ENCODE results near the gene CMYA5. TPM values are rescaled to one million over a fixed set of nuclear protein-coding genes. Genes with fewer than 3 reads are reported as not detected.

CMYA5 gene
- total RNA-seq, 1 experiment from 2014 or later: 0.15 TPM

DNA sequence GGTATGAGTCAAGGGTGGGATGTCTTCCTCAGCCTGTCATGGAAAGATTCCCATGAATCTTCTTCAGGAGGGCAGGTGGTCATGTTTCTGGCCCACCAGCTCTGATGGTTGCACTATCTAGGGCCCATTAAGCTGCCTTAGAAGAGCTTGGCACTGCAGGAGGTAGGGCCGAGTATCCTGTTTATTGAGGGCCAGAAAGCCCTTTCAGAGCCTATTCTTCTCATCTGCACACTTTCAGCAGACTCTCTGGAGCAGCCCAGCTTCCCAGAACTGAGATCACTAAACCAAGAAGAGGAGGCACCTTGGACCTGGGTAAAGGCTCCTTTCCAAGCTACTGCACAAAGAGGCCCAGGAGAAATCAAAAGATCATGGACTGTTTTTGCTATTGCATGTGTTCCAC lies 154.9 kb downstream of the CMYA5 start:
- intact Hi-C loops (cut with micrococcal nuclease): no loop called here
- TF ChIP-seq CTCF (conservative IDR thresholded peaks at IDR 0.05; ENCODE audit: low read depth, low read length) (no peak), EZH2phosphoT487 (IDR thresholded peaks at IDR 0.05; ENCODE audit: borderline replicate concordance, low read length) (no peak), EZH2 (IDR thresholded peaks at IDR 0.05; ENCODE audit: low read length, unreplicated experiment) (no peak)
- POLR2A ChIA-PET (ENCODE audit: unreplicated experiment): no interaction called here

DNA sequence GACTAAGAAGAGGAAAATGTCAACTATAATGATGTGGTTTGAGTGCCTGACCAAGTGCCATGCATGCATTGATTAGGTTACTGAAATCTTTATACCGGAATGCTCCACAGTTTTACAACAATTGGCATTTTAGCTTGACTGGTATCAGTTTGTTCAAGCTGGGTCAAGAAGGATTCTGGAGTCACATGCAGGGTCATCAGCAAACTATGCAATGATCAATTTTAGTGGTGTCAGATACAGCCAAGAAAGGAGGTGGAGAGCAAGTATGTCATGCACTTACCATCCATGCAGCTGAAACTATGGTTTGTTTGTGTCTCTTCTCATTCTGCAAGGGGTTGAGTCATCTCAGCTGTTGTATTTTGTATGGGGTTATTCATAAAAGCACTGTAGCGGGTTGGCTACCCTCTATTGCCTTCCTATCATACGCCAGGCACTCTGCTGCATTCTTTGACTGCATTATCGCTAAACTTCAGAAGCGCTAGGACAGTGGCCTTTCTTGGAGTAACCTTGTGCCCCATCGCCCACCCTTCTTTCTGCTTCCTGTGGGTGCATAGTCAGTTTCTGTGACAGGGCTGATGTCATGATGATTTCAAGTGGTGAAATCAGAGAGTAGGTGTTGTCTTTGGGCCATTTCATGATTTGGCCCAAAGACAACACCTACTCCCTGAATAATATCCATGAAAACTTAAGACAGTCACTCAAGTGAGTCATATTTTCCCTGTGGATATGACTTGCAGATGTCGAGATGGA lies 156.0 kb downstream of the CMYA5 start:
- no peak overlapping the region for H3K4me2 ChIP-seq (ENCODE audit: low read length)
- H3K79me2 ChIP-seq (ENCODE audit: low read length): no peaks in the 10 kb centered on the region
- POLR2A ChIA-PET (ENCODE audit: unreplicated experiment): no interaction called here
- BruUV-seq (replicated peaks): no TSS peak
- H3K27ac ChIP-seq (ENCODE audit: low read length): no peak overlapping the region
- intact Hi-C loops (cut with micrococcal nuclease): no loop called here
- no peak for ATAC-seq
- no peak overlapping the region for H3K9ac ChIP-seq (ENCODE audit: low read length)
- H3K9me2 ChIP-seq (replicated peaks; ENCODE audit: low read length): no peaks in the 10 kb centered on the region
- peak; percentile 25 for DNase-seq
- H3K36me3 ChIP-seq (ENCODE audit: low read depth, low read length): no peaks in the 10 kb centered on the region
- H3K4me3 ChIP-seq (ENCODE audit: low read length): no peak overlapping the region
- no peak for TF ChIP-seq EZH2 (IDR thresholded peaks at IDR 0.05; ENCODE audit: low read length, unreplicated experiment)
- TF ChIP-seq EZH2phosphoT487 (IDR thresholded peaks at IDR 0.05; ENCODE audit: borderline replicate concordance, low read length): no peak
- no peak for TF ChIP-seq CTCF (conservative IDR thresholded peaks at IDR 0.05; ENCODE audit: low read depth, low read length)
- no peaks in the 10 kb centered on the region for H3K9me3 ChIP-seq (ENCODE audit: low read length)
- no peak overlapping the region for H2AFZ ChIP-seq (ENCODE audit: low read length)
- peaks cover 5% of the 10 kb centered on the region; the same call in 1 of the 2 replicates for H3K4me1 ChIP-seq (ENCODE audit: insufficient read depth, low read length)
- H3K27me3 ChIP-seq (ENCODE audit: low read length): no peaks in the 10 kb centered on the region
- no peaks in the 10 kb centered on the region for H4K20me1 ChIP-seq (ENCODE audit: low read length)
- no peaks in the 10 kb centered on the region for H3F3A ChIP-seq (ENCODE audit: low read length, unreplicated experiment)
- CTCF ChIA-PET: no interaction called here

More for the DNA sequence above, 154.9 kb downstream of the CMYA5 start:
- Histone ChIP-seq H3K9ac (ENCODE audit: low read length) (no peak overlapping the region), H3K4me2 (ENCODE audit: low read length) (no peak overlapping the region), H3K4me1 (ENCODE audit: insufficient read depth, low read length) (peaks cover 5% of the 10 kb centered on the region; the same call in 1 of the 2 replicates), H3K36me3 (ENCODE audit: low read depth, low read length) (no peaks in the 10 kb centered on the region), H4K20me1 (ENCODE audit: low read length) (no peaks in the 10 kb centered on the region), H3K4me3 (ENCODE audit: low read length) (no peak overlapping the region), H3K79me2 (ENCODE audit: low read length) (no peaks in the 10 kb centered on the region), H2AFZ (ENCODE audit: low read length) (no peak overlapping the region), H3K27ac (ENCODE audit: low read length) (no peak overlapping the region), H3K9me2 (replicated peaks; ENCODE audit: low read length) (no peaks in the 10 kb centered on the region), H3K9me3 (ENCODE audit: low read length) (no peaks in the 10 kb centered on the region), H3K27me3 (ENCODE audit: low read length) (peaks cover 6% of the 10 kb centered on the region), H3F3A (ENCODE audit: low read length, unreplicated experiment) (no peaks in the 10 kb centered on the region)
- no TSS peak for BruUV-seq (replicated peaks)
- no peak for DNase-seq
- no peak for ATAC-seq
- CTCF ChIA-PET: no interaction called here

GRCh38 chr5:79846198-79846521 lies 156.5 kb downstream of the CMYA5 start:
- no TSS peak for BruUV-seq (replicated peaks)
- no peak overlapping the region for H3K27ac ChIP-seq (ENCODE audit: low read length)

More at GRCh38 chr5:79846198-79846521, 156.5 kb downstream of the CMYA5 start:
- no peak overlapping the region for H3K4me2 ChIP-seq (ENCODE audit: low read length)
- no peaks in the 10 kb centered on the region for H4K20me1 ChIP-seq (ENCODE audit: low read length)
- no peak for ATAC-seq
- H3K36me3 ChIP-seq (ENCODE audit: low read depth, low read length): no peaks in the 10 kb centered on the region
- DNase-seq: no peak
- no peaks in the 10 kb centered on the region for H3K9me3 ChIP-seq (ENCODE audit: low read length)
- no peaks in the 10 kb centered on the region for H3K27me3 ChIP-seq (ENCODE audit: low read length)
- H3K9ac ChIP-seq (ENCODE audit: low read length): no peak overlapping the region
- no peak overlapping the region for H2AFZ ChIP-seq (ENCODE audit: low read length)
- TF ChIP-seq EZH2phosphoT487 (IDR thresholded peaks at IDR 0.05; ENCODE audit: borderline replicate concordance, low read length) (no peak), EZH2 (IDR thresholded peaks at IDR 0.05; ENCODE audit: low read length, unreplicated experiment) (no peak), CTCF (conservative IDR thresholded peaks at IDR 0.05; ENCODE audit: low read depth, low read length) (no peak)
- no peaks in the 10 kb centered on the region for H3K9me2 ChIP-seq (replicated peaks; ENCODE audit: low read length)
- CTCF ChIA-PET: no interaction called here
- H3K79me2 ChIP-seq (ENCODE audit: low read length): no peaks in the 10 kb centered on the region
- intact Hi-C loops (cut with micrococcal nuclease): no loop called here
- POLR2A ChIA-PET (ENCODE audit: unreplicated experiment): no interaction called here
- no peaks in the 10 kb centered on the region for H3F3A ChIP-seq (ENCODE audit: low read length, unreplicated experiment)
- H3K4me3 ChIP-seq (ENCODE audit: low read length): no peak overlapping the region
- peaks cover 5% of the 10 kb centered on the region; the same call in 1 of the 2 replicates for H3K4me1 ChIP-seq (ENCODE audit: insufficient read depth, low read length)
